HG03159 (cell line): ENCODE measurements around the gene SHROOM3.

ENCODE experiments used
- ATAC-seq: cut with Tn5 transposase; IDR thresholded peaks from one replicate; pipeline ENCODE4 v1.9.1; 2021; ENCODE audit warnings: mild to moderate bottlenecking, moderate library complexity; ENCODE audit not compliant: unreplicated experiment

SHROOM3 gene

GRCh38 chr4:76687746-76688448 is 252.9 kb downstream of the SHROOM3 start:
- ATAC-seq = no peak

DNA sequence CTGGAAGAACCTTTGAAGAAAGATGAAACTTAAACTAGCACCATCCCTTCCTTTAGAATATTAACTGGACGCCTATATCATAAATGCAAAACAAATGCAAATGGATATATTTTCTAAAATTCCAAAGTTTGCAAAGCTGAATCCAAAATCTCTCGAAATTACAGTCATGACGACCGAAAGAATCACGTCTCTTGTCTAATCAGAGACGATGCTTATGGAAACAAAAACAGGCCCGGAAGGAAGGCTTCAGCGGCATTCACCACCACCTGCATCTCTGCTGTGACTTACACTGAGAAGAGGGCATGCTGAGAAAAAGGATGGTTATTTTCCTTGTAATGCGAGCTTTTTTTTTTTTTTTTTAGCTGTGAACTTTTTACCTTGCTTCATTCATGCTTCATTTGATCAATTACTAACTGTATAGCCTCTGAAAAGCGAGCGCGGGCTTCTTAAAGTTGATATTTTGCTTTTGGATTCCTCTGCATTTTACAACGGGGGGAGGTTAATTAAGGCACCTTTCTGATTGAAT is 253.7 kb downstream of the SHROOM3 start:
- ATAC-seq = no peak

DNA sequence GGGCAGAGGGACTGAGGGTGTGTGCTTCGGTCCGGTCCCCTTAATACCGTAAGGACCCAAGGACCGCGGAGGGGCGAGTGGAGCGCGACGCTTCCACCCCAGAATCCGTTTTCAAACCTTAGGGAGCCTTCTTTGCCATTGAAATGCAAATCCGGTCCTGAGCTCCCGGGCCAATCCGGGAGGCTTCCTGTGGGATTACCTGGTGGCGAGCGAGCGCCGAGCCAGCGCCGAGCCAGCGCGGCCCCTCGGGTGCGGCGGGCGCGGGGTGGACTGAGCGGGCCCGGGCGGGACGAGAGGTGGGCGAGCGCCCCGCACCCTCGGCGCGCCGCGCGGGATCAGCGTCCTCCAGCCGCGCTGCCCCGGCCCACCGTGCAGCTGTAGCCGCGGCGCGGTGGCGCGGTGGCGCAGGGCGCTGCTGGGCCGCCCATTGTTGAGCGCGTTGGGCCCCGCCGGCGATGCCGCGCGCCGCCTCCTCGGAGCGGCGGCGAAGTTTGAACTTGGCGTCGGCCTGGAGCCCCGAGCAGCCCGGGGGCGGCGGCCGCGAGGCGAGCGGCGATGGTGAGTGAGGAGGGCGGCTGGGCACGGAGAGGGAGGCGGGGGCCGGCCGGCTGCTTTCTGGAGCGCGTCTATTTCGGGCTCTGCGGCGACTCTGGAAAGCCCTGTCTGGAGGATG is 254.3 kb downstream of the SHROOM3 start:
- ATAC-seq = peak; percentile 41

DNA sequence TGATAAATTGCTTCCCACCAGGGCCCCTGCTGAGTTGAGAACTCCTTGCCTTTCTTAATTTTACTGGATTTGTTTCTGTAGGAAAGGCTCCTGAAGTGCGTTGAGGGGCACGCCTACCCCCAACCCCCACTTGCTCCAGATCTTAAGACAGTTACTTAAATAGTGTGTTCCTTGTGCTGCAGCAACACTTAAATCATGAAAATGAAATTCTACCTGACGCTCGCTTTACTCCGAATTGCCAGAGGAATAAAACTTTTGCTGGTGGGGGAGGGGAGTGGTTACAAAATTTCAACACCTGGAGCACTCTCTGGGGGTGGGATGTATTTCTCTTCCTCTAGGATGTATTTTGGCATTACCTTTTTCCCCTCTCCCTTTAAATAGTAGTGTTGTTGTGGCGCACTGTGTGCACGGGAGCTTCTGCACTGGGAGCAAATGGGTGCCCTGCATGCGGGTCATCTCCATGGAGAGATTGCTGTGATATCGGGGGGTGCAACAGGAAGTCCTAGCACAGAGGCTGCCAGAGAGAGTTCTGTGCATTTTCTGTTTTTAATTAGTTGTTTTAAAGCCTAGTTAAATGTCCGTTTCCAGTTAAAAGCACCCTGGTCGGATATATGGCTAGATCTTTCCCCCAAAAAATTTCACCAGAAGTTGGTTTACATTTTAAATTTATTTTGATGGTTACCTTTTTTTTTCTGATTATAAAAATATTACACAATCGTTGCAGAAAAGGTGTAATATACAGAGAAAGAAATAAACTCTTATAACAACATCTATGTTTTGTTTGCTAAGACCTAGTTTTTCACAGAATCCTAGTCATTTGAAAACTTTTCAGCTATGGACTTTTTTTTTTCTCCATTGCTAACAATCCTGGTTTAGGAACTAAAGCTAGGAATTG is 255.2 kb downstream of the SHROOM3 start:
- no peak for ATAC-seq

DNA sequence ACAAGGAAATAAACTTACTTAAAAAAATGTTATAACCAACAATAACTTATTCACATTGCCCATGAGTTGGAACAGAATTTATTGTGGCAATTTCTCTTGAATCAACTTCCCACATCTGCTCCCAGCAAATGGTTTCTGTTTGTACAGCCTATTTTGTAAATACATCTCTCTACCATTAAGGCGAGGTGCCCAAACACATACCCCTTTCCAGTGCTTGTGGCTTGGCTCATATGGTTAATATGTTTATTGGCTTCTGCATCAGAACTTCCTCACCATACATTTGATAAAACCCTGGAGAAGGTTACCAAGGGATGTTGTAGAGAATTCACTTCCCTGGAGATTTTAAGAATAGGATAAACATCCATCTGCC is 255.9 kb downstream of the SHROOM3 start:
- ATAC-seq = no peak

DNA sequence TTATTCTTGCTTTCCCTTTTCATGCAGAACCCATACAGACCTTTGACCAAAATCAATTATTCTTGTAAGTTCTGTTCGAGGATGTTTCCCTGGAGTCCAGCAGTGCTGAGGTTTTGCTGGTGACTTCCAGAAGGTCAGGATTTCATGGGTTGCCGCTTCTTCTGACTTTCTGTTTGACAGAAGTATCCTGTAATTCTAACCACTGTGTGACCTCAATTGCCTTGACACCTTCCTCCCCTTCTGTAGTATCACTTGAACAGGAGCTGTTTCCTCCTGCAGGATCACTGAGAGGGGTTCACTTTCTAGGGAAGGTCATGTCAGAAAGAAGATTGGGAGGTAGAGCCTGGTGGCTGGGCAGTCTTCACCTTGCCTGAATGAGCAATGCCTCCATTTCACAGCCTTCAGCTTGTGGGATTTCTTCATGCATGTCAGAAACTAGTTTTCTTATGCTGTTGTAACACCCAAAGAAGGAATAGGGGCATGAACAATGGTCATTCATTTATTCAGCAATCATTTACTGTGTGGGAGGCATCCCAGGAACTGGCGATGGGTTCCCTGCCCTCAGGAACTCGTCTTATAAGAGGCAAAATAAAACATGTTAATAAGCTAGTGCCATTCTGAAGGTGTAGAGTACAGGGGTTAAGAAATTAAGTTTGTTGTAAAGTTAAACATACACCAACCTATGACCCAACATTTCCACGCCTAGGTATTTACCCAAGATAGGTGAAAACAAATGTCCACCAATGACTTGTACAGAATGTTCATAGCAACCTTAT is 257.0 kb downstream of the SHROOM3 start:
- ATAC-seq = no peak

- ATAC-seq = no peak
Measured at GRCh38 chr4:76692761-76693160, 257.7 kb downstream of the SHROOM3 start.

DNA sequence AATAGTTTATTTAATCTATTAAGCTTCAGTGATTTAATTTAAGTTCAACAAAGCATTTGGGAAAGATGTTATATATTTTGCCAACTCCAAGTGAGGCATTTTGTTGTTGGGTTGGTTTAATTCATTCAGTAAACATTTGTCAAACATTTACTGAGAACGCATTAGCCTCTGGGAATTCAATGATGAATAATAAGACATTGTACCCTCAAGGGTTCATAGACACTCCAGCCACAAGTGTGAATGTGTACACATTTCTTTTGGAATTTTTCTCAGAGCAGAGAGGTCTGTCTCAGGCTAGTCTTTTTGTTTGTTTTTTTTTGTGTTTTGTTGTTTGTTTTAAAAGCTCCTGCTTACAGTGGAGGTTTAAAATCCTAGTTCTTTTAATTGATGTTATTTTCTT is 259.0 kb downstream of the SHROOM3 start:
- ATAC-seq = no peak

DNA sequence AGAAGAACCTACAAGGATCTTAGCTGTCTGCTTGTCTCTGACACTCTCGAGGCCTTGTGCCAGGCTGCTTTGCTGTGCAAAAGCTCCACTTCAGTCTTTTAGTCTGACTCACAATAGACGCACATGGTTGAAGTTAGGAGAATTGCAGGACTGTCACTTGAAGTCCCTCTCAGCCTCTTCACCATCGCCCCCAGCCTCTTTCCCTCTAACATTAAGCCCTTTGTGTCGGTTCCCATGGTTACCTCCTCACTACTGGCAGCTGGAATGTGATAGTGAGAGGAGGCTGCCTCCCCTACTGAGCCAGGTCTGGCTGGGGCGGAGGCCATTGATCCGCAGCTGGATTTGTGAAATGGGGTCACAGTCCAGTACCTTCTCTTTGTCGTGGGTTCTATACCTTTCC is 261.1 kb downstream of the SHROOM3 start:
- no peak for ATAC-seq

DNA sequence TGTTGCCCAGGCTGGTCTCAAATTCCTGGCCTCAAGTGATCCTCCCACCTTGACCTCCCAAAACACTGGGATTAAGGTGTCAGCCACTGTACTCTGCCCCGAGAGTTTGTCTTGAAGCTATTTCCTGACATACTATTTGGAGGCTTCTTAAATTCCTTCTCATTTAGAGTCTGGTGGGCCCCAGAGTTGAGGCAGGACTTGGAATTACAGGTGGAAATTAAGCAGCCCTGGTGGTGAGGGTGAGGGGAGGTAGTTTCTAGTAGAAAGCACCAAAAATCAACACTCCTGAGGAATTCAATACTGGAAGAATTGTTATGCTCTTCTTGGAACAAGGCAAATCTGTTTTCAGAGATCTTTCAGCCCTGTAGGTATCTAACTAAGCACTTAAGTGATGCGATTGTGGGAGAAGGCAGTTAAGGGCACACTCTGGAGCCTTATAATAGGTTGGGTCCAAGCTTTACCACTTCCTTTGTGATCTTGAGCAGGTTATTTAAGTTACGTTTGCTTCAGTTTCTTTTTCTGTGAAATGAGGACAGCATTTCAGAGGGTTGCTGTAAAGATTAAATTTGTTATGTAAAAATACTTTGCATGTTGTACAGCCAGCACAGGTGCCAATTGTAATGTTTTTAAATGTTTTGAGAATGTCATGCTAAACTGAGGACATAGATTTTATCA is 262.2 kb downstream of the SHROOM3 start:
- ATAC-seq = peak; percentile 88

DNA sequence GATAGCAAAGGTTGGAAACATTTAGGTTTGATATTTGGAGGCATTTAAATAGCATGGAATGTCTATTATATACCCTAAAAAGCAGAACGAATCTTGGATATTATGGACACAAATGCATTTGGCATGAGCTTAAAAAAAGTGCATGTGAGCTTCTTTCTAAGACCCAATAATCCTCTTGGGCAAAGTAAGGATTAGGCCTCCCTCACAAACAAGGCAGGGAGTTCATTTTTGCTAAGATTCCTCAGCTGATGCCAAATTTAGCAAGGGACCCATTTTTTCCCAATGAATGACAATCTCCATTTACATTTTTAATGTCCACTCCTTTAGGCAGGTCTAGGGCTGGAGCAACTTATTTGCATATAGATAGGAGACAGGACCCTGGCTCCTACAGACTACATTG is 263.1 kb downstream of the SHROOM3 start:
- ATAC-seq = no peak

DNA sequence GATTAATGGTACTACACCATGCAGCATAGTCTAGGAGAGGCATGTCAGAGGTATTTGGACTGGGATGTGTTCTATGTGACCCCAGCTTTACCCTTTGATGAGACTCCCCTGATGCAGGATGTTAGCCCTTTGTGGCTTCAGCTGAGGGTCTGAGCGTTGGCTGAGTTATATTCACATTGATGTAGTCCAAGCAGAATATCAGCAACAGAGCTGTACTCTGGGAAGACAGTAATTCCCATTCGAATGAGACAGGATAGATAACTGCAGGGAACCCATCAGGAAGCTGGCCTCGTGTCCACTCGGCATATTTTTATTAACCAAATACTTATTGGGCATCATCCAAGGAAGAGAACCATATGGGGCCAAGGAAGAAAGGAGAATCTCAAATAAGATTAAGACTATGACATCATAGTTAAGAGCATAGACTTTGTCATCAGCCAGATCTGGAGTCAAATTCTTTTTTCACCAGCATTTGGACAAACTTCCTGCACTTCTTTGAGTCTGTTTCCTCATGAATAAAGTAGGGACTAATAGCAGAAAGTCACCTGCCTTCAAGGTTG is 264.8 kb downstream of the SHROOM3 start:
- no peak for ATAC-seq

DNA sequence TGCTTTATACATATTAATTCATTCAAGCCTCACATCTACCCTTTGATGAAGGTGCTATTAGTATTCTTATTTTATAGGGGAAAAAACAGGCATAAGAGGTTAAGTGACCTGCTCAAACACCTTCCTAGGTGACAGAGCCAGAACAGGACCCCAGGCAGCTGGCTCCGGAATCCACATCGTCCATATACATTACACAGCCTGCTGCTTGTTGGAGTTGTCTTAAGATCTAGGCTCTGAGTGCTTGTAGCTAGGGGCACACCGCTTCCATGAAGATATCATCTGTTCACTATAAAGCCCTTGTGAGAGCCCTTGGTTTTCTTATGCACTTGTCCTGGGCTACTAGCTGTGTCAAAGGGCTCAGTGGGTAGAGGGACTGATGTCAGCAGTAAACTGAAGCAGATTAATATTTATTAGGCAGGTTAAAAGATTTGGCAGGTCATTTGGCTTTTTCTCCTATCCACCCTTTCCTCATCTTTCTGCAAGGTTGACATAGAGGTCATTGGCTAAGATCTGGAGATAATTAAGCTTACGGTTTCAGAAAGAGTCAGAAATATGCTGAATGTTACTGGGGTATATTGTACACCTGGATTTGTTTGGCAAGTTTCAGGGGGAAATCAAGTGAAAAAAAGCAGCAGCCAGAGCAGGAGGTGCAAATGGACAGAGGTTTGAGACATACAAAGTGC is 267.6 kb downstream of the SHROOM3 start:
- no peak for ATAC-seq

- no peak for ATAC-seq
Measured at GRCh38 chr4:76703123-76703490, 268.1 kb downstream of the SHROOM3 start.

GRCh38 chr4:76703676-76704075 is 268.6 kb downstream of the SHROOM3 start:
- ATAC-seq = no peak

- no peak for ATAC-seq
Measured at GRCh38 chr4:76704133-76704881, 269.3 kb downstream of the SHROOM3 start.

DNA sequence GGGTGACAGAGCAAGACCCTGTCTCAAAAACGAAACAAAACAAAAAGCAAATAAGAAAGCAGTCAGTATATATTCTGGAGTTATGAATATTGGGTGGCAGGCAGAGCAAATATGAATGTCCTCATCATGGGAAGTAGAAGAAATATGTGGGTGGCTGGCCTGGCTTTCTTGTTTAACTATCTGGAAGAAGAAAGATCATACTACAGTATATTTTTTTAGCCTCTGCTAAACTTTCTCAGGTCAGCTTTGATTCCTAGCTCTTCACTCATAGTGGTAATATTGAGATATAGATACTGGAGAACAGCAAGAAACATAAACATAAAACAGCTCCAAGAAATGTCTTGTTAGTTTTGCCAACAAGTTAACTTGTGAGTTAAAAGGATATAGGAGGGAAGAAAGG is 270.4 kb downstream of the SHROOM3 start:
- ATAC-seq = no peak

GRCh38 chr4:76706581-76706980 is 271.6 kb downstream of the SHROOM3 start:
- ATAC-seq = no peak
